H1 (cell line): Measurements from ENCODE around the gene CNTF. TPM values are rescaled to one million over a fixed set of nuclear protein-coding genes. Genes with fewer than 3 reads are reported as not detected.

Experiments used
- CTCF ChIA-PET: fragments of 300-600 bp; sonication (Branson Sonifier 250); formaldehyde crosslinking; loops from one replicate; lab custom pipeline; 2021; ENCODE audit not compliant: partially characterized antibody; lab: Charles Lee
- POLR2A ChIA-PET: fragments of 300-600 bp; sonication (Branson Sonifier 250); formaldehyde crosslinking; loops from one replicate; lab custom pipeline; 2021; ENCODE audit warnings: inconsistent platforms; ENCODE audit not compliant: partially characterized antibody; lab: Charles Lee
- DNase-seq, 2 experiments: peaks; one replicate each; pipeline versions ENCODE4 v3.0.0 to v3.0.0-alpha.2; 2010 to 2022; ENCODE audit warnings: low spot score in 2 of 2, low read depth in 1 of 2, mixed read lengths in 1 of 2
- FAIRE-seq: peaks from 2 replicates; lab custom pipeline; 2011; peaks lifted over from hg19 to GRCh38; lab: Jason Lieb, UNC
- H2AFZ ChIP-seq: 2 replicates; pipeline ENCODE4 v1.8.1; 2012; ENCODE audit warnings: low read length, inconsistent platforms
- H2AK5ac ChIP-seq: 2 replicates; pipeline ENCODE4 v1.6.1; 2013; ENCODE audit warnings: low read depth, low read length
- H2BK120ac ChIP-seq: replicated peaks from 2 replicates; pipeline ENCODE3; 2013; ENCODE audit warnings: low read depth, low read length, inconsistent platforms
- H2BK12ac ChIP-seq: 2 replicates; pipeline ENCODE4 v1.6.1; 2013; ENCODE audit warnings: low read depth, low read length
- H2BK15ac ChIP-seq: 2 replicates; pipeline ENCODE4 v1.6.1; 2013; ENCODE audit warnings: low read length
- H2BK20ac ChIP-seq: 2 replicates; pipeline ENCODE4 v1.6.1; 2013; ENCODE audit warnings: low read length
- H2BK5ac ChIP-seq: 2 replicates; pipeline ENCODE4 v1.6.1; 2013; ENCODE audit warnings: low read depth, low read length
- H3K14ac ChIP-seq: 2 replicates; pipeline ENCODE4 v1.6.1; 2013; ENCODE audit warnings: inconsistent platforms; ENCODE audit not compliant: insufficient read length
- H3K18ac ChIP-seq: 2 replicates; pipeline ENCODE4 v1.6.1; 2013; ENCODE audit warnings: low read length; ENCODE audit errors: extremely low read depth
- H3K23ac ChIP-seq: 2 replicates; pipeline ENCODE4 v1.6.1; 2013; ENCODE audit warnings: inconsistent platforms; ENCODE audit not compliant: insufficient read length
- H3K23me2 ChIP-seq: 2 replicates; pipeline ENCODE4 v1.6.1; 2013; ENCODE audit warnings: low read depth, low read length
- H3K27ac ChIP-seq: 2 replicates; pipeline ENCODE4 v1.6.1; 2011; ENCODE audit warnings: low read depth, low read length, inconsistent platforms
- H3K27me3 ChIP-seq, 4 experiments: replicated peaks in 1 of 4; 1 replicate in 1 of 4; 2 replicates in 3 of 4; pipeline versions ENCODE4 v1.6.1 to v1.8.1; 2011 to 2013; ENCODE audit warnings: low read length in 3 of 4, mild to moderate bottlenecking in 3 of 4, inconsistent platforms in 2 of 4, mixed read lengths in 2 of 4, moderate library complexity in 1 of 4; ENCODE audit not compliant: control insufficient read depth in 3 of 4, insufficient read depth in 3 of 4; ENCODE audit errors: extremely low read depth in 1 of 4
- H3K36me3 ChIP-seq, 4 experiments: 2 replicates each; pipeline versions ENCODE4 v1.6.1 to v1.8.1; 2011 to 2013; ENCODE audit warnings: mild to moderate bottlenecking in 4 of 4, low read length in 3 of 4, moderate library complexity in 2 of 4, control low read depth in 1 of 4, inconsistent platforms in 1 of 4; ENCODE audit not compliant: insufficient read depth in 4 of 4, control insufficient read depth in 2 of 4
- H3K4ac ChIP-seq: replicated peaks from 2 replicates; pipeline ENCODE3; 2013; ENCODE audit warnings: low read length, low read depth, mixed read lengths, inconsistent platforms; ENCODE audit not compliant: insufficient read length
- H3K4me1 ChIP-seq, 4 experiments: replicated peaks in 1 of 4; 1 replicate in 1 of 4; 2 replicates in 3 of 4; pipeline versions ENCODE4 v1.6.1 to v1.8.1; 2011 to 2013; ENCODE audit warnings: low read length in 3 of 4, inconsistent platforms in 2 of 4, mixed read lengths in 1 of 4; ENCODE audit not compliant: insufficient read depth in 4 of 4, control insufficient read depth in 3 of 4
- H3K4me2 ChIP-seq, 2 experiments: 2 replicates each; pipeline versions ENCODE4 v1.6.1 to v1.8.1; 2011 to 2013; ENCODE audit warnings: low read depth in 2 of 2, low read length in 2 of 2, control low read depth in 1 of 2, inconsistent platforms in 1 of 2, mild to moderate bottlenecking in 1 of 2; ENCODE audit not compliant: insufficient read depth in 1 of 2
- H3K4me3 ChIP-seq, 4 experiments: fragments of 200-600, 300-600 bp in 1 of 4; sonication (generic), shearing (Covaris generic), sonication (Bioruptor Twin) in 1 of 4; 2 replicates each; pipeline versions ENCODE4 v1.5.1 to v1.8.1; 2011 to 2016; ENCODE audit warnings: low read length in 4 of 4, low read depth in 3 of 4, control low read depth in 2 of 4, inconsistent platforms in 2 of 4, mild to moderate bottlenecking in 2 of 4, mixed read lengths in 1 of 4, moderate library complexity in 1 of 4; ENCODE audit not compliant: insufficient read depth in 2 of 4; ENCODE audit errors: extremely low read depth in 1 of 4
- H3K56ac ChIP-seq: replicated peaks from 2 replicates; pipeline ENCODE3; 2013; ENCODE audit warnings: low read depth, mild to moderate bottlenecking, mixed read lengths, low read length, inconsistent platforms; ENCODE audit not compliant: insufficient read length
- H3K79me1 ChIP-seq: 2 replicates; pipeline ENCODE4 v1.6.1; 2013; ENCODE audit warnings: low read depth, low read length, control low read depth
- H3K79me2 ChIP-seq, 2 experiments: 2 replicates each; pipeline versions ENCODE4 v1.6.1 to v1.8.1; 2012 to 2013; ENCODE audit warnings: low read length in 2 of 2, mild to moderate bottlenecking in 2 of 2, inconsistent platforms in 1 of 2; ENCODE audit not compliant: insufficient read depth in 2 of 2, control insufficient read depth in 1 of 2
- H3K9ac ChIP-seq, 4 experiments: replicated peaks in 1 of 4; 1 replicate in 1 of 4; 2 replicates in 3 of 4; pipeline versions ENCODE4 v1.6.1 to v1.8.1; 2011 to 2013; ENCODE audit warnings: low read depth in 3 of 4, low read length in 3 of 4, control low read depth in 2 of 4, mild to moderate bottlenecking in 2 of 4, moderate library complexity in 2 of 4, inconsistent platforms in 1 of 4; ENCODE audit errors: extremely low read depth in 1 of 4
- H3K9me3 ChIP-seq, 2 experiments: 2 replicates each; pipeline versions ENCODE4 v1.6.1 to v1.8.1; 2012 to 2013; ENCODE audit warnings: mild to moderate bottlenecking in 2 of 2, moderate library complexity in 2 of 2, control low read depth in 1 of 2, inconsistent platforms in 1 of 2, low read depth in 1 of 2, low read length in 1 of 2, mixed read lengths in 1 of 2; ENCODE audit not compliant: insufficient read depth in 2 of 2
- H4K20me1 ChIP-seq, 2 experiments: replicated peaks in 1 of 2; 2 replicates each; pipeline versions ENCODE3 to v1.8.1; 2011 to 2013; ENCODE audit warnings: inconsistent platforms in 2 of 2, low read length in 2 of 2, mild to moderate bottlenecking in 1 of 2; ENCODE audit not compliant: insufficient read depth in 2 of 2, control insufficient read depth in 1 of 2
- H4K5ac ChIP-seq: 2 replicates; pipeline ENCODE4 v1.6.1; 2013; ENCODE audit warnings: low read length, low read depth, mixed read lengths, inconsistent platforms; ENCODE audit not compliant: insufficient read length
- H4K8ac ChIP-seq: 2 replicates; pipeline ENCODE4 v1.8.0; 2013; ENCODE audit warnings: mild to moderate bottlenecking, moderate library complexity, low read length, inconsistent platforms; ENCODE audit not compliant: insufficient read depth; ENCODE audit errors: extremely low read depth
- H4K91ac ChIP-seq: replicated peaks from 2 replicates; pipeline ENCODE3; 2013; ENCODE audit warnings: low read length, mixed read lengths, inconsistent platforms; ENCODE audit not compliant: insufficient read length
- ATF2 ChIP-seq: IDR thresholded peaks from 2 replicates; pipeline ENCODE4 v1.6.1; 2012; ENCODE audit warnings: low read length, inconsistent platforms
- CHD2 ChIP-seq: IDR thresholded peaks from 2 replicates; pipeline ENCODE4 v1.6.1; 2012; ENCODE audit warnings: low read length, improper control_type of control experiment
- E2F6 ChIP-seq: IDR thresholded peaks from 2 replicates; pipeline ENCODE4 v1.6.1; 2012; ENCODE audit warnings: inconsistent platforms
- JUN ChIP-seq: IDR thresholded peaks from 2 replicates; pipeline ENCODE4 v1.6.1; 2011; ENCODE audit warnings: low read depth, mild to moderate bottlenecking, improper control_type of control experiment, low read length
- RAD21 ChIP-seq, 2 experiments: IDR thresholded peaks in 1 of 2; conservative IDR thresholded peaks in 1 of 2; 2 replicates each; pipeline ENCODE4 v1.6.1; 2011; ENCODE audit warnings: low read depth in 2 of 2, low read length in 2 of 2, improper control_type of control experiment in 1 of 2, inconsistent platforms in 1 of 2, mild to moderate bottlenecking in 1 of 2, moderate library complexity in 1 of 2
- SRF ChIP-seq: IDR thresholded peaks from 2 replicates; pipeline ENCODE4 v1.6.1; 2011; ENCODE audit warnings: mild to moderate bottlenecking, low read depth, low read length, moderate library complexity
- WGBS, 2 experiments: shearing (Covaris generic) in 1 of 2; methylation state at CpG; one replicate each; pipeline versions ENCODE4 v1.1.6 to v1.1.7; 2013 to 2015; ENCODE audit warnings: low lambda C conversion rate in 2 of 2, mixed read lengths in 2 of 2, inconsistent platforms in 1 of 2, low coverage in 1 of 2, missing lambda C conversion rate in 1 of 2; ENCODE audit not compliant: insufficient replicate concordance in 2 of 2, insufficient coverage in 1 of 2, insufficient read length in 1 of 2; ENCODE audit errors: extremely low coverage in 1 of 2, missing lambda C conversion rate in 1 of 2; 5-methylcytosine and 5-hydroxymethylcytosine counted together
- polyA plus RNA-seq, 7 experiments: library from polyadenylated mRNA; depleted of rRNA in 3 of 7; stranded (reverse) in 5 of 7; unstranded in 2 of 7; fragments of >200 nt in 5 of 7; fragments of 200-250 nt in 2 of 7; gene quantifications; 1 replicate in 5 of 7; 2 replicates in 1 of 7; 4 replicates in 1 of 7; pipeline versions ENCODE4 v1.2.1 to v1.2.3, GENCODE V29; 2011 to 2013; ENCODE audit warnings: missing spikeins in 2 of 7, mixed read lengths in 2 of 7
- total RNA-seq: library from RNA; stranded (reverse); fragmentation: NEBNext Ultra II Directional; extraction: Animal tissue kit (Norgen Biotek cat#: 25700); gene quantifications from 2 replicates; pipeline ENCODE4 v1.2.1, GENCODE V29; 2021

Gene CNTF
- total and polyA plus RNA-seq, 2 of the 8 experiments (the other 6 are each of a cell fraction or from before 2014, with no cell fraction given) = 0.41 to 1.5 TPM

- Histone ChIP-seq H3K14ac (no peak overlapping the region), H3K79me2 (no peaks in the 10 kb centered on the region), H2AFZ (no peak overlapping the region), H3K9ac (no peak overlapping the region), H2BK15ac (no peak overlapping the region), H3K4me3 (no peak overlapping the region), H3K18ac (no peak overlapping the region), H3K23me2 (no peaks in the 10 kb centered on the region), H4K8ac (no peak overlapping the region), H3K23ac (no peak overlapping the region), H2BK12ac (no peak overlapping the region), H4K91ac (no peak overlapping the region), H3K4ac (no peak overlapping the region), H4K20me1 (no peaks in the 10 kb centered on the region), H2AK5ac (no peak overlapping the region), H2BK20ac (no peak overlapping the region), H3K4me1 (peaks cover 0 to 7% (median 3%) of the 10 kb centered on the region in 4 experiments; a peak in 3 of 7 replicates), H3K27me3 (no peaks in the 10 kb centered on the region), H3K36me3 (no peaks in the 10 kb centered on the region), H3K79me1 (no peaks in the 10 kb centered on the region), H3K27ac (no peak overlapping the region), H2BK5ac (no peak overlapping the region), H3K4me2 (no peak overlapping the region), H4K5ac (no peak overlapping the region), H3K56ac (no peak overlapping the region), H3K9me3 (no peaks in the 10 kb centered on the region), H2BK120ac (no peak overlapping the region)
- ChIA-PET POLR2A (no interaction called here), CTCF (interaction anchor here (0.7 to 6.8 kb wide), 4 partner anchors 9 to 259 kb away, joined by 3 to 52 read pairs (median 8); no protein-coding TSS in a partner anchor)
- 91% methylated on average over 2 of the region's 2 CpGs; no CpG with 5 or more reads in 1 of the 2 experiments for WGBS, 2 experiments
- DNase-seq (no peak), FAIRE-seq (no peak)
- no peak for TF ChIP-seq JUN
- no peak for TF ChIP-seq RAD21 (IDR thresholded peaks at IDR 0.05 in 1 of 2, conservative IDR thresholded peaks at IDR 0.05 in 1 of 2; ENCODE audit: low read depth in 2 of 2, low read length in 2 of 2)
- TF ChIP-seq CHD2 = no peak
- TF ChIP-seq SRF = no peak
- no peak for TF ChIP-seq ATF2
- TF ChIP-seq E2F6 = no peak
Observed at GRCh38 chr11:58656348-58656747, 33.9 kb downstream of the CNTF start.
